CD4-positive, alpha-beta T cell (primary cell): ENCODE measurements around the gene CMSS1. TPM values are rescaled to one million over a fixed set of nuclear protein-coding genes. Genes with fewer than 3 reads are reported as not detected.

Source experiments
- ATAC-seq: fragments of 200-7000 bp; cut with Tn5 transposase; one replicate; pipeline ENCODE4 v1.10.0; 2022; ENCODE audit warnings: mild to moderate bottlenecking; ENCODE audit not compliant: poor library complexity
- CTCF ChIA-PET: fragments of 350-600 bp; sonication (Branson Sonifier 250); formaldehyde crosslinking; loops from one replicate; lab custom pipeline; 2021; ENCODE audit warnings: antibody characterized with exemption, inconsistent platforms; lab: Charles Lee
- POLR2A ChIA-PET: fragments of 350-600 bp; sonication (Branson Sonifier 250); formaldehyde crosslinking; loops from one replicate; lab custom pipeline; 2021; ENCODE audit warnings: antibody characterized with exemption, inconsistent platforms; lab: Charles Lee
- DNase-seq, 14 experiments: peaks; one replicate each; pipeline ENCODE4 v3.0.0-alpha.2; 2013 to 2020; ENCODE audit warnings: mixed read lengths in 2 of 14
- H3K27ac ChIP-seq, 2 donors: one replicate each; pipeline versions ENCODE4 v1.5.1 to v1.7.0; 2013; ENCODE audit warnings: low read length in 2 of 2, low read depth in 1 of 2, mild to moderate bottlenecking in 1 of 2
- H3K27me3 ChIP-seq, 2 experiments: 1 replicate in 1 of 2; 2 replicates in 1 of 2; pipeline versions ENCODE4 v1.6.1 to v1.7.0; 2013; ENCODE audit warnings: low read length in 2 of 2, control low read depth in 1 of 2, mild to moderate bottlenecking in 1 of 2, moderate library complexity in 1 of 2; ENCODE audit not compliant: insufficient read depth in 2 of 2, control insufficient read depth in 1 of 2
- H3K36me3 ChIP-seq: one replicate; pipeline ENCODE4 v1.6.1; 2013; ENCODE audit warnings: low read length, control low read depth; ENCODE audit not compliant: insufficient read depth
- H3K4me1 ChIP-seq: one replicate; pipeline ENCODE4 v1.6.1; 2013; ENCODE audit warnings: low read length, control low read depth; ENCODE audit not compliant: insufficient read depth
- H3K4me3 ChIP-seq: one replicate; pipeline ENCODE4 v1.5.1; 2013; ENCODE audit warnings: mild to moderate bottlenecking, low read length, moderate library complexity
- H3K9me3 ChIP-seq, 2 experiments: 1 replicate in 1 of 2; 2 replicates in 1 of 2; pipeline versions ENCODE4 v1.6.1 to v1.7.0; 2013; ENCODE audit warnings: low read length in 2 of 2, mild to moderate bottlenecking in 2 of 2, control low read depth in 1 of 2, moderate library complexity in 1 of 2; ENCODE audit not compliant: control insufficient read depth in 1 of 2, insufficient read depth in 1 of 2
- H3K27ac Mint-ChIP-seq: one replicate; pipeline ENCODE4 v1.8.0; 2020; ENCODE audit warnings: mixed read lengths
- H3K27me3 Mint-ChIP-seq: one replicate; pipeline ENCODE4 v1.8.0; 2021; ENCODE audit warnings: mixed read lengths
- H3K36me3 Mint-ChIP-seq: one replicate; pipeline ENCODE4 v1.8.0; 2021; ENCODE audit warnings: low read depth, mixed read lengths
- H3K4me1 Mint-ChIP-seq: one replicate; pipeline ENCODE4 v1.8.0; 2021; ENCODE audit warnings: low read depth, mixed read lengths
- H3K4me3 Mint-ChIP-seq: one replicate; pipeline ENCODE4 v1.8.0; 2020; ENCODE audit warnings: mild to moderate bottlenecking, mixed read lengths
- H3K9me3 Mint-ChIP-seq: one replicate; pipeline ENCODE4 v1.8.0; 2020; ENCODE audit warnings: mixed read lengths
- intact Hi-C, 2 experiments: fragments of 100-400 bp; cut with DNase I in 1 of 2; cut with micrococcal nuclease in 1 of 2; formaldehyde crosslinking; loops; one replicate each; pipeline versions ENCODE4 v1.15.1 to v1.9.0; 2023 to 2025; cut with DNase I, micrococcal nuclease
- total RNA-seq, 174 experiments: library from RNA in 2 of 174; stranded (reverse) in 2 of 174; gene quantifications; one replicate each; pipeline ENCODE4 v1.2.3 and lab custom pipeline; 2021 to 2026
- TF ChIP-seq, protein P1 (sequence below): fragments of 200-600 bp; IDR thresholded peaks from one replicate; pipeline ENCODE4 v1.8.0; 2022; ENCODE audit warnings: antibody characterized with exemption, mild to moderate bottlenecking

CMSS1 gene
- total RNA-seq, 2 experiments from 2014 or later: 12.2 TPM

DNA sequence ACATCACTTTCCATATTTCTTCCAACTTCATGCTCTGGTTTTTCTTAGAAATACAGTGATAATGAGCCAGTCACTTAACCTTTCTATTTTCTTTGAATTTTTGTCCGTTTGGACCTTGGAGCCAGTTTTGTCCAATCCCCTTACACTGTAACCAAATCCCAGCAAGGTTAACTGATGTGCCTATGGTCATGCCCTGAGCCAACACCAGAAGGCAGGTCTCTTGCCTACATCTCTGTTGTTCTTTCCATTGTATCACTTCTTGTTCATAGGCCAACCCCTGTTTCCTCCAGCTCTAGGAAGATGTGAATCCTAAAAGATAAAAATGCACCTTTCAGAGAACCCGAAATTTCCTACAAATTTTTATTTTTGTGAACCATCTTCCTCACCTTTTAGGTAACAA is 122.7 kb downstream of the CMSS1 start:
- no peaks in the 10 kb centered on the region for H3K27me3 Mint-ChIP-seq
- TF ChIP-seq, protein P1, sequence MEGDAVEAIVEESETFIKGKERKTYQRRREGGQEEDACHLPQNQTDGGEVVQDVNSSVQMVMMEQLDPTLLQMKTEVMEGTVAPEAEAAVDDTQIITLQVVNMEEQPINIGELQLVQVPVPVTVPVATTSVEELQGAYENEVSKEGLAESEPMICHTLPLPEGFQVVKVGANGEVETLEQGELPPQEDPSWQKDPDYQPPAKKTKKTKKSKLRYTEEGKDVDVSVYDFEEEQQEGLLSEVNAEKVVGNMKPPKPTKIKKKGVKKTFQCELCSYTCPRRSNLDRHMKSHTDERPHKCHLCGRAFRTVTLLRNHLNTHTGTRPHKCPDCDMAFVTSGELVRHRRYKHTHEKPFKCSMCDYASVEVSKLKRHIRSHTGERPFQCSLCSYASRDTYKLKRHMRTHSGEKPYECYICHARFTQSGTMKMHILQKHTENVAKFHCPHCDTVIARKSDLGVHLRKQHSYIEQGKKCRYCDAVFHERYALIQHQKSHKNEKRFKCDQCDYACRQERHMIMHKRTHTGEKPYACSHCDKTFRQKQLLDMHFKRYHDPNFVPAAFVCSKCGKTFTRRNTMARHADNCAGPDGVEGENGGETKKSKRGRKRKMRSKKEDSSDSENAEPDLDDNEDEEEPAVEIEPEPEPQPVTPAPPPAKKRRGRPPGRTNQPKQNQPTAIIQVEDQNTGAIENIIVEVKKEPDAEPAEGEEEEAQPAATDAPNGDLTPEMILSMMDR: no peak
- ATAC-seq (no peak), DNase-seq (no peak)
- H3K36me3 ChIP-seq: no peaks in the 10 kb centered on the region
- ChIA-PET CTCF (no interaction called here), POLR2A (no interaction called here)
- no peak overlapping the region for H3K4me3 Mint-ChIP-seq
- peaks cover 5% of the 10 kb centered on the region for H3K4me1 Mint-ChIP-seq
- no peaks in the 10 kb centered on the region for H3K4me1 ChIP-seq
- intact Hi-C loops: no loop called here
- no peak overlapping the region for H3K27ac Mint-ChIP-seq
- no peaks in the 10 kb centered on the region for H3K9me3 Mint-ChIP-seq
- no peak overlapping the region for H3K27ac ChIP-seq
- H3K9me3 ChIP-seq: no peaks in the 10 kb centered on the region
- no peak overlapping the region for H3K4me3 ChIP-seq
- no peaks in the 10 kb centered on the region for H3K27me3 ChIP-seq
- H3K36me3 Mint-ChIP-seq: no peaks in the 10 kb centered on the region

DNA sequence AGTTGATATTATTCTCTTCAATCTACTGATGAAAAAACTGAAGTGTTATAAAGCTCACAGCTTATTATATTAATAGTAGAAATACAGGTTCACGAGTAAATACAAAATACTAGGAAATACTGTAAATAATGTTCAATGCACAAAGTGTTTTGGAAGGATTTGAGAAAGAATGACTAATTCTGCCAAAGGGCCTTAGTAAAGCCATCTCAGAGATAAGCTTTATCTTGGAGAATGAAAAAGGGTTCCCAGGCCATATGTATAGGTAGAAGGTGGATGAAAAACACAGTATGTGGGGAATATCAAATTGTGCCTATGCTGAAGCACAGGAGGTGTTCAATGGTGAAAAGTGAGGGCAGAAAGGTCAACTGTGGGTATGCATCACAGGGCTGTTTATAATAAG is 123.5 kb downstream of the CMSS1 start:
- Histone ChIP-seq H3K4me3 (no peak overlapping the region), H3K27ac (no peak overlapping the region), H3K36me3 (no peaks in the 10 kb centered on the region), H3K4me1 (no peaks in the 10 kb centered on the region), H3K9me3 (no peaks in the 10 kb centered on the region), H3K27me3 (no peaks in the 10 kb centered on the region)
- DNase-seq (no peak), ATAC-seq (no peak)
- H3K27ac Mint-ChIP-seq: no peak overlapping the region
- TF ChIP-seq, protein P1: no peak
- H3K9me3 Mint-ChIP-seq: no peaks in the 10 kb centered on the region
- intact Hi-C loops: no loop called here
- ChIA-PET POLR2A (no interaction called here), CTCF (no interaction called here)
- no peak overlapping the region for H3K4me3 Mint-ChIP-seq
- no peaks in the 10 kb centered on the region for H3K27me3 Mint-ChIP-seq
- H3K36me3 Mint-ChIP-seq: no peaks in the 10 kb centered on the region
- H3K4me1 Mint-ChIP-seq: no peaks in the 10 kb centered on the region

DNA sequence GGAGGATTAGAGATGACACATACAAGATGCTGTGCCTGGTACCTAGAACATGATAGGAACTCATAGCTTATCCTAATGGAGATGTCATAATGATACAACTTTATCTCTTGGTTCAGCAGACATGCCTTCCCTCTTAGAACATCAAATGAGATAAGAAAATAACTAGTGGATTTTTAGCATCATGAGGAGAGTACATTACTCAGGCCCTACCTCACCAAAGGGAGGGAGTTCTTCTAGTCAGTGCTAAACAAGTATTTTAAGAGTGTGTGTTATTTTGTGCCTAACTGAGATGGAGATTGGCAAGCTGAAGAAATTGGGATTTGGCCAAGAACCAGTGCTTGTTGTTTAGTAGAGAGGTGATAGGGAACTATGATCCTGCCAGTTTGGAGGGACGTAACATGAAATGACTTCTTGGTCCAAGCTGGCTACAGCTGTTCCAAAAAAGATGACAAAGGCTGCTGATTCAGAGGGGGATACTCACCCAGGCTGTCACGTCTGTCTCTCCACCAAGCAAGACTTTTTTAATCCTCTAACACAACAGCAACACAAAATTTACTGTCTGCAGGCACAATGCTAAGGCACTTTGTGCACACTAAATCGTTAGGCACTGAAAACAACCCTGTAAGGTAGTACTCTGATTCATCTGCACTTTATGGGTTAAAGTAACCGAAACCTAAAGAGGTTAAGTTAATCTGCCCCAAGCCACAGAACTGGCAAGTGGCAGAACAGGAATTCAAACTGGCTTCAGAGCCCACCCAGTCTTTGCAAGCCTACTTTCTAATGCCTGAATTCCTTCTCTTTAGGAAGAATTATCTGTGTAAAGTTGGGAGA is 126.5 kb downstream of the CMSS1 start:
- H3K4me1 Mint-ChIP-seq: no peaks in the 10 kb centered on the region
- Histone ChIP-seq H3K9me3 (no peaks in the 10 kb centered on the region), H3K4me3 (no peak overlapping the region), H3K27me3 (no peaks in the 10 kb centered on the region), H3K4me1 (no peaks in the 10 kb centered on the region), H3K36me3 (no peaks in the 10 kb centered on the region), H3K27ac (no peak overlapping the region)
- TF ChIP-seq, protein P1: no peak
- no peak overlapping the region for H3K27ac Mint-ChIP-seq
- no peak overlapping the region for H3K4me3 Mint-ChIP-seq
- no peaks in the 10 kb centered on the region for H3K9me3 Mint-ChIP-seq
- CTCF ChIA-PET: no interaction called here
- H3K36me3 Mint-ChIP-seq: no peaks in the 10 kb centered on the region
- POLR2A ChIA-PET: interaction anchor here (0.6 kb wide), 1 partner anchor 254 kb away, joined by 3 read pairs; no protein-coding TSS in a partner anchor
- ATAC-seq: no peak
- no peak for DNase-seq
- intact Hi-C loops: no loop called here
- no peaks in the 10 kb centered on the region for H3K27me3 Mint-ChIP-seq
